ENCODE measurements around the gene RASAL2.
"Not testable (repeated sequence)": the region's sequence is repeated elsewhere in the genome, so short reads cannot be mapped to it uniquely, and the experiment has no call there.

The RASAL2 gene

GRCh38 chr1:178168536-178168935 lies 74.6 kb downstream of the RASAL2 start:
- DNase-seq, result no peak

GRCh38 chr1:178169649-178170048 lies 75.7 kb downstream of the RASAL2 start:
- no peak for DNase-seq

GRCh38 chr1:178172939-178173338 lies 79.0 kb downstream of the RASAL2 start:
- no peak for DNase-seq

DNA sequence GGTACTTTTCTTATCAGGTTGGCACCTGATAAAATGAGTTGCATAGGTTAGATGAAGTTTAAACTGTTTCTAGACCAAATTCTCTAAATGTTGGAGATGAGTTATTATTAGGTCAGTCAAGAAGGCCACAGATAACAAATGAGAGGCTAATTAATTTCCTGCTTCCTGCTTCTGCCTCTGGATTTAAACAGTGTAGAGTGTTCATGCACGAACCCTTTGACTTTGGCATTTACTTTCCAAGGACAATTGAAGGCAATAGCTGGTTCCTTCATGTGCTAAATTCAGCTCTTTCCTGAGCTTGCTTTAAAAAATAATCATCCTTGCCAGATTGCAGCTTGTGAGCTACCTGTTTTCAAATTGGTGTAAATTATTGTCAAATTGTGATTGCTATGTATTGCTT lies 80.6 kb downstream of the RASAL2 start:
- DNase-seq, result no peak

DNA sequence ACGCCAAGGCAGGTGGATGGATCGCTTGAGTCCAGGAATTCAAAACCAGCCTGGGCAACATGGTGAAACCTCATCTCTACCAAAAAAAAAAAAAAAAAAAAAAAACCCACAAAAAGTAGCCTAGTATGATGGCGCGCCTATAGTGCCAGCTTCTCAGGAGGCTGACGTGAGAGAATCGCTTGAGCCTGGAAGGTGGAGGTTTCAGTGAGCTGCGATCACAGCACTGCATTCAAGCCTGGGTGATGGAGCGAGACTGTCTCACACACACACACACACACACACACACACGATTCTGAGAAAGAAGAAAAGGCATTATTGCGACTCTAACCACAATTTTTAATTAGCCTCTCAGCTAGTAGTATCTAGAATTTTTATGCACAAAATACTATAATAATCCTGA lies 86.5 kb downstream of the RASAL2 start:
- no peak for DNase-seq

DNA sequence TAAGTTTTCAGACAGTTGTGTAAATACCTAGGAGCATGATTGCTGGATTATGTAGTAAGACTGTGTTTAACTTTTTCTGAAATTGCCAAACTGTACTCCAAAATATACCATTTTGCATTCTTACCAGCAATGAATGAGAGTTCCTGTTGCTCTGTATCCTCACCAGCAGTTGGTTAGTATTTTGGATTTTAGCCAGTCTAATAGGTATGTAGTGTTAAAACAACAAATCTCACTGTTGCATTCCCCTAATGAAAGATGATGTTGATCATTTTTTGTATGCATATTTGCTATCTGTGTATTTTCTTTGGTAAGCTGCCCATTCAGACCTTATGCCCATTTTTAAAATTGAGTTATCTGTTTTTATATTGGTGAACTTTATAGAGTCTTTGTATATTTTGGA lies 89.9 kb downstream of the RASAL2 start:
- DNase-seq, result no peak

- DNase-seq, result no peak
Observed at GRCh38 chr1:178188306-178188705, 94.4 kb downstream of the RASAL2 start.

DNA sequence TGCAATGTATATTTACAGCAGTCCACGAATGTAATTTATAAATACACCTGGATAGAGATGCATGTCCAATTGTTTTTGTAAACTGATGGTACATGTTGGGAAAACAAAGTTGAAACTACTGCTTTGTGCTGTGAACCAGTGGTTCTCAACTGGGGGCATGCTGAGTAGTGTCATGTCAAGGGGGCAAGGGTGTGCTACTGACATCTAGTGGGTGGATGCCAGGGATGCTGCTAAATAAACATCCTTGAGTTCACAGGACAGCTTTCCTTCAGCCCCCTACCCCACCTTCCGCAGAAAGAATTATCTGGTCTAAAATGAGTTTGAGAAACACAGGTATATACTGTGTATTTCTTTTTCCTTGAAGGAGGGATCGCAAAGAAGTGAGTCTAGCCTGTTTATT lies 95.9 kb downstream of the RASAL2 start:
- no peak for DNase-seq

GRCh38 chr1:178190881-178191280 lies 97.0 kb downstream of the RASAL2 start:
- DNase-seq, result no peak

DNA sequence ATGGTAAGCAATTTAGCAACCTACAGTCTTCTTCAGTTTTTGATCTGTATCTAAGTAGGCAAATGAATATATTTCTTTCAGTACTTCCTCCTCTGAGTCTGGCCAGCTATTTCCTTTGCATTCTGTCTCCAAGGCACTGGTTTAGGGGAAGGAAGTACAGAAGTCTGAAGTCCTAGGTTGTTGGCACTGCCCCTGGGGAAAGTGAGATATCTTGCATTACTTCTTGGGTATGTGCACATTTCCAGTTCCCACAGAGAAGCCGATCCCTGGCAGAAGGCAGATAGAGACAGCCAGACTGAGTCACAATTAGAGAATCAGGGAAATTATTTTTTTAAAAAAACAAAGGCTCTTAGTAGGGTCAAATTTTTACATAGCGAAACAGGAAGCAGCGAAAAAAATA lies 98.8 kb downstream of the RASAL2 start:
- DNase-seq, result no peak

GRCh38 chr1:178196631-178197030 lies 102.7 kb downstream of the RASAL2 start:
- DNase-seq, result no peak

DNA sequence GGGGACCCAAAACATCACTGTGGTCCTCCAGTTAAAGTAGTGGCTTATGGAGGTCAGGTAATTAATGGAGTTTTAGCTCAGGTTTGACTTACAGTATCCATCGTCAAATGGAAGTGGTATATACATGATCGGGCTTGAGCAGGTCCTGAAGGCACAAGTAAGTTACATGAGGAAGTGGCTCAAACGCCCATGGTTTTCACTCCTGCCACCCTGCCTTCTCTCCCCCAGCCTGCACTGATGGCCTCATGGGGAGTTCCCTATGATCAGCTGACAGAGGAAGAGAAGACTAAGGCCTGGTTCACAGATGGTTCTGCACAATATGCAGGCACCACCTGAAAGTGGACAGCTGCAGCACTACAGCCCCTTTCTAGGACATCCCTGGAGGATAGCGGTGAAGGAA lies 108.2 kb downstream of the RASAL2 start:
- not testable (repeated sequence) for DNase-seq

DNA sequence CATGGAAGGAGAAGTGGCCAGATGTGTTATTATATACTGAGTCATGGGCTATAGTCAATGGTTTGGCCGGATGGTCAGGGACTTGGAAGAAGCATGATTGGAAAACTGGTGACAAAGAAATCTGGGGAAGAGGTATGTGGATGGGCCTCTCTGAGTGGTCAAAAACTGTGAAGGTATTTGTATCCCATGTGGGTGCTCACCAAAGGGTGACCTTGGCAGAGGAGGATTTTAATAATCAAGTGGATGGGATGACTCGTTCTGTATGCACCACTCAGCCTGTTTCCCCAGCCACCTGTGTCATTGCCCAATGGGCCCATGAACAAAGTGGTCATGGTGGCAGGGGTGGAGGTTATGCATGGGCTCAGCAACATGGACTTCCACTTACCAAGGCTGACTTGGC lies 108.6 kb downstream of the RASAL2 start:
- DNase-seq, result not testable (repeated sequence)

GRCh38 chr1:178208269-178208856 lies 114.5 kb downstream of the RASAL2 start:
- DNase-seq, result not testable (repeated sequence)

- no peak for DNase-seq
Observed at GRCh38 chr1:178209935-178210334, 116.0 kb downstream of the RASAL2 start.

- no peak for DNase-seq
Observed at GRCh38 chr1:178218550-178218949, 124.6 kb downstream of the RASAL2 start.

- DNase-seq, result no peak
Observed at GRCh38 chr1:178220094-178220493, 126.2 kb downstream of the RASAL2 start.

DNA sequence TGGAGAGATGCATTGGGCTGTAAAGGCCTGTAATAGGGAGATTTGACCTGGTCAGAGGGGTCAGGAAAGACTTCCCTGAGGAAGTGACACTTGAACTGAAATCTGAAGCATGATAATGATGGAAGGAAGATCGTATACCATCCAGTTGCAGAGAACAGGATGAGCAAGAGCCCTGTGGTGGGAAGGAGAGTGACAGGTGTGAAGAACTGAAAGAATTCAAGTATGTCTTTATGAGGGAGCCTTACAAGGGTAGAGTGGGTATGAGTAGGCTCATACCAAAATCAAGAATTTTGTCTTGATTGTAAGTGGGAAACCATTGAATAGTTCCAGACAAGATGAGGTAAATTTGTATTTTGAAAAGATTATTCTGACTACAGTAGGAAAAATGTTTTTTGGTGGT lies 129.4 kb downstream of the RASAL2 start:
- no peak for DNase-seq

DNA sequence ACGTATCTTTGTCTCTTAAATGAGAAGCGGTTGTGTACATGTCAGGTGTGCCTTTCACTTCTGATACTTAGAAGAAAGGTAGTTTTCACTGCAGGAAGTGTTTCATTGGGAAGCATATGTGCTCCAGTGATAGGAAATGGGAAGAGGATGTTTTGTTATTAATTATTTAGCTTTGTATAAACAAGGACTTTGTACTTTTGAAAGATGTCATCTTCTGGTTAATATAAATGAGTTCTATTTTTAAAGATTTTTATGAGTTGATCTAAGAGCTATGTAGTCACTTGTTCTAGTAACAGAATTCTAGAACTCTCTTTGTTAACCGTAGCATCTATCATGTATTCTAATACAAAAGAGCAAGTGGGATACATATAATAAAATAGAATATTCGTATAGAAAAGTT lies 130.5 kb downstream of the RASAL2 start:
- DNase-seq, result no peak

DNA sequence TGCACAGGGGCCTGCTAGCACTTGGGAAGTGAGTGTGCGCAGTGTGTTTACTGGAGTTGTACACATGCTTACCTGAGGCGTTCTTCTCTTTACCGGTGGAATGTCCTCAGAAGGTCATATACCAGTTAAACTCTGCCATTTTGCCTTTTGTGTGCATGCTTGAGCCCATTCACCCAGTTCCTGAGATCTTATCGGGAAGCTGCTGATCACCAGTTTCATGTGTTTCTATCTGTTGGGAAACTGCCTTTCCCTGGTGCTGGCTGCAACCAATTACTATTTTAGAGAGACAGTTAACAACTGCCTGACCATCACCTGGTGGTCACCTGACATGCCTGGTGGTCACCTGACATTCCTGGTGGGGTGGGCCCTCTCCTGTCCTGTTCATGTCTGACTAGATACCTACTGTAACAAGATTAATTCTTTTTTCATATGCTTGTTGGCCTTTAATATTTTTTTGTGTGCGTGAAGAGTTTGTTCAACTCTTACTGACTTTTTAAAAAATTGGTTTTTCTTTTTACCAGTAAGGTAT lies 137.0 kb downstream of the RASAL2 start:
- DNase-seq, result no peak

- DNase-seq, result no peak
Observed at GRCh38 chr1:178232108-178232507, 138.2 kb downstream of the RASAL2 start.

GRCh38 chr1:178232949-178233348 lies 139.0 kb downstream of the RASAL2 start:
- DNase-seq, result no peak

GRCh38 chr1:178237121-178237520 lies 143.2 kb downstream of the RASAL2 start:
- DNase-seq, result no peak

GRCh38 chr1:178238722-178239510 lies 145.0 kb downstream of the RASAL2 start:
- no peak for DNase-seq

- DNase-seq, result no peak
Observed at GRCh38 chr1:178241057-178241456, 147.2 kb downstream of the RASAL2 start.
